ENCODE results near the gene MAP3K4. TPM values are rescaled to one million over a fixed set of nuclear protein-coding genes. Genes with fewer than 3 reads are reported as not detected.
"Not testable (repeated sequence)": the region's sequence is repeated elsewhere in the genome, so short reads cannot be mapped to it uniquely, and the experiment has no call there.

Gene MAP3K4
- total RNA-seq, 1 donor from 2014 or later = 84.3 TPM

GRCh38 chr6:160973311-160974250 lies 18.0 kb upstream of the MAP3K4 start:
- no peaks in the 10 kb centered on the region for H3K27me3 Mint-ChIP-seq (ENCODE audit: low read depth)
- H3K4me3 Mint-ChIP-seq = no peak overlapping the region
- no peak for TF ChIP-seq CTCF (conservative IDR thresholded peaks at IDR 0.05)
- peaks cover 28% of the 10 kb centered on the region for H3K4me1 Mint-ChIP-seq
- DNase-seq (ENCODE audit: low read depth, low spot score) = no peak
- H3K27ac Mint-ChIP-seq (ENCODE audit: unreplicated experiment) = no peak overlapping the region
- H3K36me3 Mint-ChIP-seq (ENCODE audit: low read depth) = no peaks in the 10 kb centered on the region
- H3K9me3 Mint-ChIP-seq = no peaks in the 10 kb centered on the region

- no peak for DNase-seq (ENCODE audit: low read depth, low spot score)
- Mint-ChIP-seq H3K27me3 (ENCODE audit: low read depth) (no peaks in the 10 kb centered on the region), H3K9me3 (no peaks in the 10 kb centered on the region), H3K36me3 (ENCODE audit: low read depth) (no peaks in the 10 kb centered on the region), H3K4me3 (no peak overlapping the region), H3K4me1 (peaks cover 28% of the 10 kb centered on the region), H3K27ac (ENCODE audit: unreplicated experiment) (no peak overlapping the region)
- no peak for TF ChIP-seq CTCF (conservative IDR thresholded peaks at IDR 0.05)
These were observed 17.2 kb upstream of the MAP3K4 start for GRCh38 chr6:160974304-160974771.

DNA sequence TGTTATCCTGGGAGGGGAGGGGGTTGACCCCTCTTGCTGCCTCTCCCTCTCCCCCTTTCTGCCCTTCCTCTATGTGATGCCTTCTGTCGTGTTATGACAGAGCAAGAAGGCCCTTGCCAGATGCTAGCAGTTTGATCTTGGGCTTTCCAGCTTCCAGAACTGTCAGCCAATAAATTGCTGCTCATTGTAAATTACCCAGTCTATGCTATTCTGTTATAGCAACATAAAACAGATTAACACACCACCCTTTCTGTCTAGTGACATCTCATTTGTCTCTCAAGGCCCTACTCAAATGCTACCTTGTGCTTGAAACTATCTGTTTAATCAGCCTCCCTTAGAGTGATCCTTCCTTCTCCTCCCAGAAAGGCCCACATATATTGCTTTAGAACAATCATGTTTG lies 16.4 kb upstream of the MAP3K4 start:
- Mint-ChIP-seq H3K27ac (ENCODE audit: unreplicated experiment) (no peak overlapping the region), H3K4me1 (peaks cover 28% of the 10 kb centered on the region)

GRCh38 chr6:160975961-160976360 lies 15.6 kb upstream of the MAP3K4 start:
- H3K9me3 Mint-ChIP-seq, H3K4me3 Mint-ChIP-seq: not testable (repeated sequence)

More for the DNA sequence above, 16.4 kb upstream of the MAP3K4 start:
- Mint-ChIP-seq H3K9me3 (no peaks in the 10 kb centered on the region), H3K4me3 (no peak overlapping the region), H3K36me3 (ENCODE audit: low read depth) (no peaks in the 10 kb centered on the region), H3K27me3 (ENCODE audit: low read depth) (no peaks in the 10 kb centered on the region)
- DNase-seq (ENCODE audit: low read depth, low spot score) = no peak
- no peak for TF ChIP-seq CTCF (conservative IDR thresholded peaks at IDR 0.05)

DNA sequence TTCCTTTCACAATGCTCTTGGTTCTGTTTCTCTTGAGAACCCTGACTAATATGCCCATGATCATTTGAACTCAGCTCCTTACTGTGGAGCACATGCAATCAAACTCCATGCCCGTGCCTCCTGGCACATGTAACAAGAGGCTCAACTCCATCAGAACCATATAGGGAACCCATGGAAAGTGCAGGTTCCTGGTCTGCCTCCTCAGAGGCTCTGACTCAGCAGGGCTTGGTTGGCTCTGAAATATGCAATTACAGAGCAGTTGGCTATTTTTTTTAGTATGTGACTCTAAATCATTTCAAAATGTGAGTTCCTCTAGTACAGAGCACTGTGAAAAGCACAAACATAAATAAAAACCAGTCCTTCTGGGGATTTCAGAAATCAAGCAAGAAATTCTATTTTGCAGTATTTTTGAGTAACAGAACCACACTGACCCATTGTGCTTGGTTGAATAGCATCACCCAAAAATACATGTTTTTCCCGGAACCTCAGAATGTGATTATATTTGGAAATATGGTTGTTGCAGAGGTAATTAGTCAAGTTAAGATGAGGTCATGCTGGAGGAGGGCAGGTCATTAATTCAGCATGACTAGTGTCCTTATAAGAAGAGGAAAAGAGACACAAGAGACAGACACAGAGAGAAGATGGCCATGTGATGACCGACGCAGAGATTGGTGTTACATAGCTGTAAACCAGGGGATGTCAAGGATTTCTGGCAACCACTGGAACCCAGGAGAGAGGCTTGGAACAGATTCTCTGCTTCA lies 13.2 kb upstream of the MAP3K4 start:
- DNase-seq (ENCODE audit: low read depth, low spot score) = no peak
- Mint-ChIP-seq H3K4me1 (peaks cover 22% of the 10 kb centered on the region), H3K27me3 (ENCODE audit: low read depth) (no peaks in the 10 kb centered on the region), H3K9me3 (peaks cover 5% of the 10 kb centered on the region), H3K4me3 (no peak overlapping the region), H3K27ac (ENCODE audit: unreplicated experiment) (no peak overlapping the region), H3K36me3 (ENCODE audit: low read depth) (peaks cover 6% of the 10 kb centered on the region)
- no peak for TF ChIP-seq CTCF (conservative IDR thresholded peaks at IDR 0.05)

More at GRCh38 chr6:160975961-160976360, 15.6 kb upstream of the MAP3K4 start:
- not testable (repeated sequence) for H3K27me3 Mint-ChIP-seq (ENCODE audit: low read depth); H3K27ac Mint-ChIP-seq (ENCODE audit: unreplicated experiment); H3K36me3 Mint-ChIP-seq (ENCODE audit: low read depth); DNase-seq (ENCODE audit: low read depth, low spot score)
- peaks cover 28% of the 10 kb centered on the region for H3K4me1 Mint-ChIP-seq

Data from neural crest cell (in vitro differentiated cells).